HG03457 (cell line): ENCODE data around the gene GXYLT1.
A peak's percentile ranks its signal among the peaks of the same experiment; 100 is the strongest.
"Not testable (repeated sequence)": the region's sequence is repeated elsewhere in the genome, so short reads cannot be mapped to it uniquely, and the experiment has no call there.

ENCODE experiments used
- ATAC-seq: cut with Tn5 transposase; IDR thresholded peaks from one replicate; pipeline ENCODE4 v1.9.1; 2021; ENCODE audit warnings: moderate number of reproducible peaks; ENCODE audit not compliant: unreplicated experiment

Gene GXYLT1

DNA sequence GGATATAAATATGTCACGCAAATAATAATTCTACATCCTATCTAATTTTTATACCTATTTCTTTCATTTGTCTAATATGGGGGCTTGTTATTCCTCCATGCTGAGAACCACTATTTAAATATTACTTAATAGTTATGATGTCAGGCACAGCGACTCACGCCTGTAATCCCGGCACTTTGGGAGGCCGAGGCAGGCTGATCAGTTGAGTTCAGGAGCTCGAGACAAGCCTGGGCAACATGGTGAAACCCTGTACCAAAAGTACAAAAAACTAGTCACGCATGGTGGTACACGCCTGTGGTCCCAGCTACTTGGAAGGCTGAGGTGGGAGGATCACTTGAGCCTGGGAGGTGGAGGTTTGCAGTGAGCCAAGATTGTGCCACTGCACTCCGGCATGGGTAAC is 45.2 kb downstream of the GXYLT1 start:
- ATAC-seq: no peak

DNA sequence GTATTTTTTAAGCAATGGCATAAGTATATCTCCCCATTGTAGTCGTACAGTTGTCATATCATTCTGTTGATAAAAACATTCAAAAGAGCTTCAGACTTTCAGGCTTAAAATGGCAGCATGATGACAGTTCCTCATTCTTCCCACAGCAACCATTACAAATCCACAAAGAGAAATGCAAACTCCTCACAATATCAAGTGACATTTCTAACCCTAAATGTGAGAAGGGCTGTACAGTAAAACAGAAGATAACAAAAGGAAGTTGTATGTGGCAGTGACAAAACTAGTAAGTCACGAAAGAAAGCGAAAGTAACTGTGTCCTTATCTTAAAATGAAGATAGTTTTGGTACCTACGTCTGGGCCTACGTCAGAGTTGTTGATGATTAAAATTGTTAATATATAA is 46.7 kb downstream of the GXYLT1 start:
- peak; percentile 95 for ATAC-seq

DNA sequence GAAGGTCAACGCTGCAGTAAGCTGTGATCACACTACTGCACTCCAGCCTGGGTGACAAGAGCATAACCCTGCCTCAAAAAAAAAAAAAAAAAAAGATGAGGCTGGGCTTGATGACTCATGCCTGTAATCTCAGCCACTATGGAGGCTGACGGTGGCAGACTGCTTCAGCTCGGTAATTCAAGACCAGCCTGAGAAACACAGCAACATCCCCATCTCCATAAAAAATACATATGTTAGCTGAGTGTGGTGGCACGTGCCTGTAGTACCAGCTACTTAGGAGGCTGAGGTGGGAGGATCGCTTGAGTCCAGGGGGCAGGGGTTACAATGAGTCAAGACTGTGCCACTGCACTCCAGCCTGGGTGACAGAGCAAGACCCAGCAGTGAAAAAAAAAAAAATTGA is 50.4 kb downstream of the GXYLT1 start:
- ATAC-seq: no peak

DNA sequence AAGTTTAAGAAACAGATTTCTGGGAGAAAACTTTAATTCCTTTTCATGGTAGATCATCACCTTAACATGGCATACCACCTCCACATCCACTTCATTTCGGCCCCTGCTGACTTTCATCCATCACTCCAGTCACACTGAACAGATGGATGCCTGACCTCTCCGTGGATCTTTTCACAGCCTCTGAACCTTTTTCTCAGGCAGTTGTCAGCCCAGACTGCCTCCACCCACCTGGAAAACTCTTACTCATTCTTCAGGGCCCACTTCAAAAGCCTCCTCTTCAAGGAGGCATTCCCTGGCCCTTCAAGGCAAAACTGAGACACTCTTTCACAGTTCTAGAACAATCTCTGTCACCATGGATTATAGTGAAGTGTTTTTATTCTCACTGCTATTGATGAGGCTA is 52.9 kb downstream of the GXYLT1 start:
- no peak for ATAC-seq

DNA sequence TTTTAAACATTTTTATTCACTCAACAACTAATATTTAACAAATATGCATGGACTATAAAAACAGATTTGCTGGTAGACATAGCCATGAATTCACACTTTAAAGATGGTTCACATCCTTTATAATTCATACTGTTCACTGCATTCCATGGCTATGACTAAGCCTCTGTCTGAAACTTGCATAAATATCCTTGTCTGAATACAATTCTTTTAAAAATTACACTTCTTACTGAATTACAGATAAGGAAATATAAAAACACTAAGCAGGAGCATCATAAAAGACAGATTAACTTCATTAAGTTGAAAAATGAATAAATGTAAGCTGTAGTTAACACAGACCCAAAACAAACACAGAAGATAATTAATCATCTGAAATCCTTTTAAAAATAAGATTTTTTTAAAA is 53.8 kb downstream of the GXYLT1 start:
- no peak for ATAC-seq

DNA sequence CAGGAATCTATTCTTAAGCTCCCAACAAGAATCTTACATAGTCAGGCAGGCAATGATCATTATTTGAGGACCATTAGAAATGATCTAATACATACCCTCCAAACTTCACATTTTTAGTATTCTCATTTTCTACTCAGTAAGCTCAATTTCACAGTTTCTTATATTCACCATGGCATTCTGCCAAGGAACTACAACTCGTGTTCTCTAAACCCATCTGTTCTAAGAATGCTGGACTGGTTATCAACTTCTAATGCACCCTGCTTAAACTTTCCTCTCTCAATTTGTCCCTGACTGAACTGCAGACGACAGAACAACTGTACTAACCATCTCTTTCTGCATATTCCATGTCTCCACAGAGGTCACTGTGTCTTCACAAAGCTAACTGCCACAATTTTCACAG is 58.6 kb downstream of the GXYLT1 start:
- no peak for ATAC-seq

DNA sequence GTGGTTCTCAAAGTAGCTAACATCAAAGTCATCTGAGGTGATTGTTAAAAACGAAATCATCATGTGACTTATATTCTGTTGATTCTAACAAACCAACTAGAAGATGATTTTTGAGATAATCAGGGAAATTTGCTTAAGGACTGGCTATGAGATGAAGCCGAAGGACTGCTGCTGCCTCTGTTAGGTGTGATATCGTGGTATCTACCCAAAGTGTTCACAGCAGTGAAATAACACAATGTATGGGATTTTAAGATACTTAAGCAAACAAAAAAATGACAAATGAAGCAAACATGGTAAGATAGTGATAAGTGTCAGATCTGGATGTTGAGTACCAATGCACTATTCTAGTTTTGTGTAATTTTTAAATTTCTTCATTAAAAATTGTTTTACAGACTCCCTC is 59.1 kb downstream of the GXYLT1 start:
- no peak for ATAC-seq

DNA sequence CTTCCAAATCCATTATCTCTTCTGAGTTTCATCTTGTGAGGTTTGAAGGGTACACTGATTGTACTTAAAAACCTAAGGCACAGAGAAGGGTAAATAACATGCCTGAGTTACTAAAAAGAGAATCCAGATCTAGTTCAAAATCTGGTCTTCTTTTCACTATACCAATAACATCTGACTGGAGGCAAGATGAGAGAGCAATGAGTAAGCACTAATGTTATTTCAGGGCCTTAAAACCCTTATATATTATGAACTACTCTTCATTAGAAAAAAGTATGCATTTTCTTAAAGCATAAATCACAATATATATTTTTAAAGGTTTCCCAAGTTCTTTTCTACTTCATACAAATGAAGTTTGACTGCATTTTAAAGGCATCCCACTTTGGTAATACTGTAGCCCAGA is 60.2 kb downstream of the GXYLT1 start:
- no peak for ATAC-seq

DNA sequence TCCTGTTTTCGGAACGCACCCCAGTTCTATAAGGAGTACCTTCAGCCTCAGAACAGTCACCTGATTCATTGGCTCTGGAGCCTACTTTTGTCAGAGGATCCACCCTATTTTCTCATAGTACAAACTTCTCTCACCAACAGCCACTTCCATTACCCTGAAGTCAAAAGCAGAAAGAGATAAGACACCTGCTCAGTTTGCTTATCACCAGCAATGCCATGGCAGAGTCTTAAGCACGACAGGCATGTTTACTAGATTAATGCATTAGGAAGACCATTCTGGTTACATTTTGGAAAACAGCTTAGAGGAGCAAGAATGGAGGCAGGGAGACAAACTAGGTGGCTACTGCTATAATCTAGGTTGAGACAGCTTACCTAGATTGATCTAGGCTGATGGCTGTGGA is 67.7 kb downstream of the GXYLT1 start:
- ATAC-seq: no peak

DNA sequence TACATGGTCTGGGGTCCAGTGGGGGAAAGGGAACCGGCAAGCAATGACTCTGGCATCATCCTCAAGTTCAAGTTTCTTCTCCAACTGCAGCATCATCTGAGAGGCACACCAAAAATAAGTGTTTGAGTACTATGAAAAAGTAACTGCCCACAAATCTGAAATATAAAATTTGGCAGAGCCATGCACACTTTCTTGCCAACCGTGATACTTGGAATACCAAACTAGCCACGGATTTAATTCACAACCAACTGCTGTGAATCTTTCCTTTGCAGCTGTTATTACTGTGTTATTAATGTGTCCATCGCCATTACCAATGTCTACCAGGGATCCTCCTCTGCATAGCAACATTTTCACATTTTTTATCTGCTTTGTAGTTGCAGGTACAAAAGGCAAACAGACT is 74.6 kb downstream of the GXYLT1 start:
- ATAC-seq: no peak

DNA sequence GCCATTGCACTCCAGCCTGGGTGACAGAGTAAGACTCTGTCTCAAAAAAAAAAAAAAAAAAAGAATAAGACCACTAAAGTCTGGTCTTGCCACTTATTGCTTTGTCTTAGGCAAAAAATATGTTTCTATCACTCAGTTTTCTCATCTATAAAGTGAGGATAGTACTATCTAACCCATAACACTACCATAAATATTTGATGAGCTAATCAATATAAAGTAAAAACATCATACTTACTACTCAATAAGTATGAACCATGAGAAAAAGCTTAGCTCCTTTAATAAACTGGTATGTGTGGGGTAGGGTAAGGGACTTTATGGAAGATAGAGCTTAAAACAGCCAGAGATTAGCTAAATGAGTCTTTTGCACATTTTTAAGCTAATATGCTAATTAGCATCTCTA is 85.5 kb downstream of the GXYLT1 start:
- ATAC-seq: no peak

DNA sequence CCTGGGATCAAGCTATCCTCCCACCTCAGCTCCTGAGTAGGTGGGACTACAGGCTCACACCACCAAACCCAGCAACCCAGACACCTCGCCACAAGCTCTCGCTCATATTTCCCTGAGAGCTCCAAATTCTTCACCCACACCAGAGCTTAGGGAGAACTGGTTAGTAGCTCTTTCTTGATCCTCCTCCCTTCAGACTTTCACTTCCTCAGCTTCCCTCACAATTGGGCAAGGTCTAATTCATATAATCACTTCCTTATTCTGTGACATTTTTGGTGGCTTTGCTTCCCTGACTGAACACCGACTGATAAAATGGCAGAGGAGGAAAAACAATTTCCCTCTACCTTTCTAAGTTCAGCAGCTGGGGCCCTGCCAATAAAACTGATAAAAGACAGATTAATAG is 88.5 kb downstream of the GXYLT1 start:
- ATAC-seq: no peak

DNA sequence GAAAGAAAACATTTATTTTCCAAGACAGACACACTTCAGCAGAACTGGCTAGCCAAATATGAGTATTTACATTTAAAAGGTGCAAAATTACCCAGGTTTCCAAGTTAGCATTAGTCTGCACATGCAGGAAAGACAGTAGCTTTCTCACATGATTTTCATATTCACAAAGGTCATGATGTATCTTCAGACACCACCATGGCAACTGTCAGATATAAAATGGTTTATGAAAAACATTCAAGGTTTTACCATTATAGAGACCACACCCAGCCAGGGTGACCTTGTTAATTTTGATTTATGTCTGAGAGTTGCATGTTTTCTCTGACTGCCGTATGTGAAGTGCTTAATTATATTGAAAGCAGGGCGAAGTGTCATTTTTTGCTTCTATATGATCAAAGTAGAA is 91.2 kb downstream of the GXYLT1 start:
- ATAC-seq: no peak

DNA sequence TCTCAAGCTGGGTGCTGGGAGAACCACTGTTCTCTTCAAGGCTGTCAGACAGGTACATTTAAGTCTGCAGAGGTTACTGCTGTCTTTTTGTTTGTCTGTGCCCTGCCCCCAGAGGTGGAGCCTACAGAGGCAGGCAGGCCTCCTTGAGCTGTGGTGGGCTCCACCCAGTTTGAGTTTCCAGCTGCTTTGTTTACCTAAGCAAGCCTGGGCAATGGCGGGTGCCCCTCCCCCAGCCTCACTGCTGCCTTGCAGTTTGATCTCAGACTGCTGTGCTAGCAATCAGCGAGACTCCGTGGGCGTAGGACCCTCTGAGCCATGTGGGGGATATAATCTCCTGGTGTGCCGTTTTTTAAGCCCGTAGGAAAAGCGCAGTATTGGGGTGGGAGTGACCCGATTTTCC is 95.7 kb downstream of the GXYLT1 start:
- not testable (repeated sequence) for ATAC-seq

DNA sequence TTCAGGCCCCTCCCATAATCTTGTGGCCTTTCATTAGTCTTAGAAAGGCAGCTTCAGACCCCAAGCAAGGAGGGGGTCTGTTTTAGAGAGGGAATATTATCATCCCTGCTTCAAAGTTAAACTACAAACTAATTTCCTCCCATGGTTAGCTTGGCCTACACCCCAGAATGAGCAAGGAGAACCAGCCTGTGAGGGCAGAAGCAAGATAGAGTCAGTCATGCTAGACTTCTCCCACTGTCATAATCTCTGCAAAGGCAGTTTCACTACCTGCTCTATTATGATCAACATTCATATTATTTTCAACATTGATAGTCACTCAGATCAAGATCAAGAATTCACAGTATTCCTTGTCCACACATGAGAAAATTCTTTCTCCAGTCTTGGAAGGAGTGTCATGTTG is 105.1 kb downstream of the GXYLT1 start:
- ATAC-seq: no peak

DNA sequence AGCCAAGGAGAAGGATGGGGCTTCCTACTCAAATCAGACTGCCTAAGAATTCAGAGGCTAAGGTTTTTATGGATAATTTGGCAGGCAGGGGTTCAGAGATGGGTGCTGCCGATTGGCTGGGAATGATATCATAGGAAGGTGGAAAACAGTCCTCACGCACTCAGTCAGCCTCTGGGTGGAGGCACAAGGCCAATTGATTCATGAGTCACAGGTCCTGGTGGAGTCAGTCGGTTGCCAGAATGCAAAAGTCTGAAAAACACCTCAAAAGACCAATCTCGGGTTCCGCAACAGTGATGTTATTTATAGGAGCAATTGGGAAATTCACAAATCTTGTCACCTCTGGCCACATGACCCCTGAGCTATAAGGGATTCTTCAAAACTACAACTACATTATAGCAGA is 105.5 kb downstream of the GXYLT1 start:
- ATAC-seq: no peak

DNA sequence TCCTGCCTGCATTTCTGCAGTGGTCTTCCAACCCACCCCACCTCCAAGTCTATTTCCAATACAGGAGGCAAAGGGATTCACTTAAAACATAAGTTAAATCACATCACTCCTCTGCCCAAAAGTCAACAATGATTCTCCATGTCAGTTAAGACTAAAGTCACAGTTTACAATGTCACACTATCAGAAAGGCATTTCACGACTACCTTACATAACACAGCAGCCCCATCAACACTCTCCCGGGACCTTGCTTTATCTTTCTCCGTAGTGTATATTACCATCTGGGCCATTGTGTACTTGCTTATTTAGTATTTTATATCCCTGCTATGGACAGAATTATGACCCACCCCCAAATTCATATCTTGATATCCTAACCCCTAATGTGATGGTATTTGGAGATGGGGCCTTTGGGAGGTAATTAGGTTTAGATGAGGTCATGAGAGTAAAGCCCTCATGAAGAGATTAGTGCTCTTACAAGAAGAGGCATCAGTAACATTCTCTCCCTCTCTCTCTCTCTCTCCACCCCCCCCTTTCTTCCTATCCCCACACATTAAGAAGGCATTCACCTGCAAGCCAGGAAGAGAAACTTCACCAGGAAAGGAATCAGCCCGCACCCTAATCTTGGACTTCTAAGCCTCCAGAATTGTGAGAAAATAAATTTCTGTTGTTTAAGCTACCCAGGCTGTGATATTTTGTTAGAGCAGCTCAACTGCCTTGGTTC is 112.7 kb downstream of the GXYLT1 start:
- ATAC-seq: no peak
